ENCODE data around the gene INSRR. TPM values are rescaled to one million over a fixed set of nuclear protein-coding genes. Genes with fewer than 3 reads are reported as not detected.

Gene INSRR
- total RNA-seq, 1 experiment from 2014 or later: not detected

GRCh38 chr1:156905176-156905575, 46.3 kb upstream of the INSRR start:
- H3K27ac Mint-ChIP-seq (ENCODE audit: low read depth, unreplicated experiment): no peak overlapping the region
- TF ChIP-seq CTCF (IDR thresholded peaks at IDR 0.05; ENCODE audit: unreplicated experiment): no peak

DNA sequence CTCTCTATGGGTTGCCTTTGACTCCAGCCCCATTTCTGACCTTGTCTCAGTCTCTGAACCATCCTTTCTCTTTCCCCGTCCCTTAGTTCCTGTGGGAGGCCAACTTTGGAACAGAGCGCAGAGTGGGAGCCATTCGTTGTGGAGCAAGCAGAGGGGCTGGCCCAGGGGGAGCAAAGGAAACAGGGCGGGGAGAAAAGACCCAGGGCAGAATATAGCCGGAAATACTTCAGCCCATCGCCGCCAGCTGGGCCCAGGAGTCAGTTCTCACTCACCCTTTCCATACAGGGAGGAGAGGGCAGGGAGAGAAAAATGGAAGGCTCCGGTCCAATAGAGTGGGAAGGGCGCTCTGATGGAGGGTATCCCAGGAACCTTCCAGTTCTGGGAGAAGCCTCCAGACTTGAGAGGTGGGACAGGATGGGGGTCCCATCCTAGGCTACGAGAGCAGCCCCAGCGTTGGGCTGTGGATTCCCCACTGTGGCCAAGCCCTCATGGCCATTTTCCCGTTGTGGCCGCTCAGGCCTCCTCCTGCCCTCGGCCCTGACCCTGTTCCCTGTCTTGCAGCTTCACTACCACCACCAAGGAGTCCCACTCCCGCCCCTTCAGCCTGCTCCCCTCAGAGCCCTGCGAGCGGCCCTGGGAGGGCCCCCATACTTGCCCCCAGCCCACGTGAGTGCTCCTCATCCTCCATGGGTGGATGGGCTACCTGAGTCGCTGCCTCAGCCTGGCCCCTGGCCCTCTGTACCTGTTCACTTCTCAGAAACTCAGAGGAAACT, 45.5 kb upstream of the INSRR start:
- BruUV-seq (replicated peaks): no TSS peak
- no peak for DNase-seq (ENCODE audit: unreplicated experiment)
- ChIA-PET POLR2A (no interaction called here), CTCF (interaction anchor here (1.0 to 6.4 kb wide), 2 partner anchors 14 to 24 kb away, joined by 4 to 45 read pairs; no protein-coding TSS in a partner anchor)
- Mint-ChIP-seq H3K27me3 (ENCODE audit: insufficient read depth, unreplicated experiment) (no peaks in the 10 kb centered on the region), H3K4me3 (ENCODE audit: unreplicated experiment) (no peak overlapping the region), H3K27ac (ENCODE audit: low read depth, unreplicated experiment) (no peak overlapping the region), H3K9me3 (ENCODE audit: unreplicated experiment) (no peaks in the 10 kb centered on the region), H3K4me1 (ENCODE audit: insufficient read depth, unreplicated experiment) (peaks cover 9% of the 10 kb centered on the region), H3K36me3 (ENCODE audit: insufficient read depth, unreplicated experiment) (no peaks in the 10 kb centered on the region)
- TF ChIP-seq CTCF (IDR thresholded peaks at IDR 0.05; ENCODE audit: unreplicated experiment): no peak
- intact Hi-C loops (cut with micrococcal nuclease): no loop called here

More at GRCh38 chr1:156905176-156905575, 46.3 kb upstream of the INSRR start:
- intact Hi-C loops (cut with micrococcal nuclease): no loop called here
- Mint-ChIP-seq H3K9me3 (ENCODE audit: unreplicated experiment) (no peaks in the 10 kb centered on the region), H3K27me3 (ENCODE audit: insufficient read depth, unreplicated experiment) (no peaks in the 10 kb centered on the region), H3K4me3 (ENCODE audit: unreplicated experiment) (no peak overlapping the region), H3K4me1 (ENCODE audit: insufficient read depth, unreplicated experiment) (peaks cover 9% of the 10 kb centered on the region), H3K36me3 (ENCODE audit: insufficient read depth, unreplicated experiment) (no peaks in the 10 kb centered on the region)
- BruUV-seq (replicated peaks): no TSS peak
- no peak for DNase-seq (ENCODE audit: unreplicated experiment)
- ChIA-PET CTCF (no interaction called here), POLR2A (no interaction called here)

- H3K4me1 Mint-ChIP-seq (ENCODE audit: insufficient read depth, unreplicated experiment): peaks cover 16% of the 10 kb centered on the region
- no peak for DNase-seq (ENCODE audit: unreplicated experiment)
- H3K27ac Mint-ChIP-seq (ENCODE audit: low read depth, unreplicated experiment): no peak overlapping the region
- H3K27me3 Mint-ChIP-seq (ENCODE audit: insufficient read depth, unreplicated experiment): no peaks in the 10 kb centered on the region
- H3K4me3 Mint-ChIP-seq (ENCODE audit: unreplicated experiment): no peak overlapping the region
- intact Hi-C loops (cut with micrococcal nuclease): no loop called here
- POLR2A ChIA-PET: no interaction called here
- BruUV-seq (replicated peaks): no TSS peak
- no peaks in the 10 kb centered on the region for H3K36me3 Mint-ChIP-seq (ENCODE audit: insufficient read depth, unreplicated experiment)
- TF ChIP-seq CTCF (IDR thresholded peaks at IDR 0.05; ENCODE audit: unreplicated experiment): no peak
- CTCF ChIA-PET: interaction anchor here (1.0 to 6.4 kb wide), 3 partner anchors 13 to 64 kb away, joined by 3 to 45 read pairs (median 4); no protein-coding TSS in a partner anchor
- no peaks in the 10 kb centered on the region for H3K9me3 Mint-ChIP-seq (ENCODE audit: unreplicated experiment)
Measured at GRCh38 chr1:156903328-156904091, 44.6 kb upstream of the INSRR start.
